H9 (cell line): ENCODE results near the gene GIMAP7. TPM values are rescaled to one million over a fixed set of nuclear protein-coding genes. Genes with fewer than 3 reads are reported as not detected.

Experiments used
- DNase-seq: peaks from one replicate; pipeline ENCODE4 v3.0.0-alpha.2; 2017
- H2AFZ ChIP-seq: one replicate; pipeline ENCODE4 v1.6.1; 2013; ENCODE audit warnings: mild to moderate bottlenecking, low read length, control low read depth, moderate library complexity
- H2AK5ac ChIP-seq: 2 replicates; pipeline ENCODE4 v1.6.1; 2013; ENCODE audit warnings: low read length, control low read depth, mixed read lengths; ENCODE audit not compliant: insufficient read length
- H2BK120ac ChIP-seq: one replicate; pipeline ENCODE4 v1.6.1; 2013; ENCODE audit warnings: low read depth, mild to moderate bottlenecking, low read length, control low read depth, inconsistent platforms; ENCODE audit not compliant: poor library complexity, severe bottlenecking
- H2BK12ac ChIP-seq: 2 replicates; pipeline ENCODE4 v1.6.1; 2013; ENCODE audit warnings: low read length, control low read depth, mixed read lengths, low read depth; ENCODE audit not compliant: insufficient read length
- H2BK15ac ChIP-seq: 2 replicates; pipeline ENCODE4 v1.6.1; 2013; ENCODE audit warnings: low read depth, low read length, control low read depth
- H2BK20ac ChIP-seq: one replicate; pipeline ENCODE4 v1.6.1; 2013; ENCODE audit warnings: low read depth, mild to moderate bottlenecking, low read length, control low read depth, inconsistent platforms; ENCODE audit not compliant: poor library complexity, severe bottlenecking
- H2BK5ac ChIP-seq: 2 replicates; pipeline ENCODE4 v1.6.1; 2013; ENCODE audit warnings: low read length, control low read depth, mixed read lengths; ENCODE audit not compliant: insufficient read length
- H3K14ac ChIP-seq: 2 replicates; pipeline ENCODE4 v1.6.1; 2013; ENCODE audit warnings: low read length, control low read depth; ENCODE audit not compliant: insufficient read depth
- H3K18ac ChIP-seq: 2 replicates; pipeline ENCODE4 v1.6.1; 2013; ENCODE audit warnings: low read depth, mild to moderate bottlenecking, mixed read lengths, low read length, control low read depth; ENCODE audit not compliant: insufficient read length
- H3K23ac ChIP-seq: 2 replicates; pipeline ENCODE4 v1.6.1; 2013; ENCODE audit warnings: low read length, control low read depth, mixed read lengths, low read depth; ENCODE audit not compliant: insufficient read length
- H3K23me2 ChIP-seq: 2 replicates; pipeline ENCODE4 v1.6.1; 2013; ENCODE audit warnings: low read depth, mild to moderate bottlenecking, mixed read lengths, low read length, control low read depth; ENCODE audit not compliant: insufficient read length, poor library complexity, severe bottlenecking
- H3K27ac ChIP-seq: 2 replicates; pipeline ENCODE4 v1.5.1; 2013; ENCODE audit warnings: low read length, control low read depth, mixed read lengths, low read depth; ENCODE audit not compliant: insufficient read length
- H3K27me3 ChIP-seq: 2 replicates; pipeline ENCODE4 v1.6.1; 2013; ENCODE audit warnings: low read length, control low read depth, inconsistent platforms; ENCODE audit not compliant: insufficient read depth
- H3K4ac ChIP-seq: 2 replicates; pipeline ENCODE4 v1.6.1; 2013; ENCODE audit warnings: low read depth, mild to moderate bottlenecking, control low read depth, inconsistent platforms, low read length, moderate library complexity
- H3K4me1 ChIP-seq: 2 replicates; pipeline ENCODE4 v1.6.1; 2013; ENCODE audit warnings: low read length, control low read depth, inconsistent platforms; ENCODE audit not compliant: insufficient read depth
- H3K4me2 ChIP-seq: 2 replicates; pipeline ENCODE4 v1.6.1; 2013; ENCODE audit warnings: low read length, control low read depth, mixed read lengths; ENCODE audit not compliant: insufficient read length, insufficient read depth
- H3K56ac ChIP-seq: 2 replicates; pipeline ENCODE4 v1.6.1; 2013; ENCODE audit warnings: low read depth, mild to moderate bottlenecking, mixed read lengths, low read length, control low read depth; ENCODE audit not compliant: insufficient read length
- H3K79me1 ChIP-seq: 2 replicates; pipeline ENCODE4 v1.6.1; 2013; ENCODE audit warnings: low read depth, mild to moderate bottlenecking, moderate library complexity, low read length, control low read depth, inconsistent platforms; ENCODE audit not compliant: insufficient read depth, poor library complexity, severe bottlenecking
- H3K79me2 ChIP-seq: 2 replicates; pipeline ENCODE4 v1.6.1; 2013; ENCODE audit warnings: low read length, control low read depth, inconsistent platforms; ENCODE audit not compliant: insufficient read depth
- H3K9ac ChIP-seq: 2 replicates; pipeline ENCODE4 v1.6.1; 2013; ENCODE audit warnings: low read length, control low read depth, mixed read lengths; ENCODE audit not compliant: insufficient read length; ENCODE audit errors: extremely low read depth
- H3K9me3 ChIP-seq: one replicate; pipeline ENCODE4 v1.6.1; 2013; ENCODE audit warnings: low read depth, low read length, inconsistent platforms; ENCODE audit not compliant: control insufficient read depth
- H3T11ph ChIP-seq: one replicate; pipeline ENCODE4 v1.6.1; 2013; ENCODE audit warnings: mild to moderate bottlenecking, low read length, control low read depth, inconsistent platforms
- H4K20me1 ChIP-seq: one replicate; pipeline ENCODE4 v1.6.1; 2013; ENCODE audit not compliant: control insufficient read depth, insufficient read length, insufficient read depth
- H4K5ac ChIP-seq: 2 replicates; pipeline ENCODE4 v1.6.1; 2013; ENCODE audit warnings: low read depth, mild to moderate bottlenecking, mixed read lengths, low read length, control low read depth; ENCODE audit not compliant: insufficient read length
- H4K8ac ChIP-seq: replicated peaks from 2 replicates; pipeline ENCODE4 v1.6.1; 2013; ENCODE audit warnings: low read length, control low read depth, mixed read lengths, low read depth; ENCODE audit not compliant: insufficient read length
- H4K91ac ChIP-seq: 2 replicates; pipeline ENCODE4 v1.6.1; 2013; ENCODE audit warnings: low read depth, mild to moderate bottlenecking, moderate library complexity, mixed read lengths, low read length, control low read depth; ENCODE audit not compliant: insufficient read length
- H3K27ac Mint-ChIP-seq, 3 experiments: 2 replicates in 2 of 3; 3 replicates in 1 of 3; pipeline ENCODE4 v1.8.0; 2020 to 2021; ENCODE audit warnings: mixed read lengths in 3 of 3, mild to moderate bottlenecking in 1 of 3, moderate library complexity in 1 of 3
- H3K27me3 Mint-ChIP-seq: 2 replicates; pipeline ENCODE4 v1.8.0; 2021; ENCODE audit warnings: low read depth, mild to moderate bottlenecking, moderate library complexity, mixed read lengths
- H3K36me3 Mint-ChIP-seq, 3 experiments: 2 replicates in 2 of 3; 3 replicates in 1 of 3; pipeline ENCODE4 v1.8.0; 2020 to 2021; ENCODE audit warnings: low read depth in 3 of 3, mixed read lengths in 3 of 3; ENCODE audit not compliant: insufficient read depth in 1 of 3
- H3K4me1 Mint-ChIP-seq, 2 experiments: 2 replicates each; pipeline ENCODE4 v1.8.0; 2020; ENCODE audit warnings: mixed read lengths in 2 of 2
- H3K4me3 Mint-ChIP-seq, 2 experiments: 2 replicates in 1 of 2; 3 replicates in 1 of 2; pipeline ENCODE4 v1.8.0; 2020 to 2021; ENCODE audit warnings: mild to moderate bottlenecking in 2 of 2, mixed read lengths in 2 of 2, moderate library complexity in 1 of 2
- H3K9me3 Mint-ChIP-seq, 2 experiments: 2 replicates in 1 of 2; 3 replicates in 1 of 2; pipeline ENCODE4 v1.8.0; 2020; ENCODE audit warnings: mild to moderate bottlenecking in 2 of 2, mixed read lengths in 2 of 2, moderate library complexity in 1 of 2
- CTCF ChIP-seq: fragments of 200-600 bp; sonication (generic); conservative IDR thresholded peaks from 3 replicates; pipeline ENCODE4 v1.8.0; 2021; ENCODE audit warnings: antibody characterized with exemption, mild to moderate bottlenecking
- WGBS: extraction: QIAGEN DNeasy Blood & Tissue Kit; methylation state at CpG from one replicate; pipeline ENCODE4 v1.1.7; 2013; ENCODE audit warnings: missing lambda C conversion rate, low lambda C conversion rate, mixed read lengths; ENCODE audit not compliant: insufficient read length; ENCODE audit errors: extremely low coverage; 5-methylcytosine and 5-hydroxymethylcytosine counted together
- total RNA-seq: library from RNA; stranded (reverse); gene quantifications from 2 replicates; pipeline ENCODE4 v1.2.1, GENCODE V29; 2021

The GIMAP7 gene
- total RNA-seq, 1 experiment from 2014 or later, result not detected

- Histone ChIP-seq H2AFZ (no peak overlapping the region), H2BK15ac (no peak overlapping the region), H3K9me3 (no peaks in the 10 kb centered on the region), H3K18ac (no peak overlapping the region), H3K4me1 (no peaks in the 10 kb centered on the region), H2BK5ac (no peak overlapping the region), H3K56ac (no peak overlapping the region), H3K23me2 (no peaks in the 10 kb centered on the region), H3K79me2 (no peaks in the 10 kb centered on the region), H4K8ac (no peak overlapping the region), H3K4me2 (no peak overlapping the region), H2BK120ac (no peak overlapping the region), H3K14ac (no peak overlapping the region), H3K79me1 (no peaks in the 10 kb centered on the region), H3K9ac (no peak overlapping the region), H4K5ac (no peak overlapping the region), H4K91ac (no peak overlapping the region), H3K23ac (no peak overlapping the region), H4K20me1 (no peaks in the 10 kb centered on the region), H2BK20ac (no peak overlapping the region), H3K27ac (no peak overlapping the region), H2BK12ac (no peak overlapping the region), H2AK5ac (no peak overlapping the region), H3K4ac (no peak overlapping the region), H3T11ph (no peak overlapping the region), H3K27me3 (no peaks in the 10 kb centered on the region; the same call in 1 of the 2 replicates)
- H3K4me3 Mint-ChIP-seq, result no peak overlapping the region
- peaks cover 76% of the 10 kb centered on the region for H3K27me3 Mint-ChIP-seq
- peaks cover 0 to 2% of the 10 kb centered on the region in 2 experiments; a peak in 2 of 5 replicates for H3K9me3 Mint-ChIP-seq
- no CpG with 5 or more reads among the region's 25 CpGs for WGBS
- no peak for DNase-seq
- H3K4me1 Mint-ChIP-seq, result peaks cover 6 to 16% of the 10 kb centered on the region in 2 experiments
- H3K36me3 Mint-ChIP-seq, result no peaks in the 10 kb centered on the region
- TF ChIP-seq CTCF, result no peak
- H3K27ac Mint-ChIP-seq, result no peak overlapping the region
Observed at GRCh38 chr7:150476819-150477631, 37.6 kb upstream of the GIMAP7 start.
